CD4-positive, alpha-beta T cell treated with Interferon gamma for 1 hour (primary cell): ENCODE results near the gene THTPA.
"Not testable (repeated sequence)": the region's sequence is repeated elsewhere in the genome, so short reads cannot be mapped to it uniquely, and the experiment has no call there.

Experiments
- DNase-seq: peaks from one replicate; pipeline ENCODE4 v3.0.0-alpha.2; 2020

The THTPA gene

DNA sequence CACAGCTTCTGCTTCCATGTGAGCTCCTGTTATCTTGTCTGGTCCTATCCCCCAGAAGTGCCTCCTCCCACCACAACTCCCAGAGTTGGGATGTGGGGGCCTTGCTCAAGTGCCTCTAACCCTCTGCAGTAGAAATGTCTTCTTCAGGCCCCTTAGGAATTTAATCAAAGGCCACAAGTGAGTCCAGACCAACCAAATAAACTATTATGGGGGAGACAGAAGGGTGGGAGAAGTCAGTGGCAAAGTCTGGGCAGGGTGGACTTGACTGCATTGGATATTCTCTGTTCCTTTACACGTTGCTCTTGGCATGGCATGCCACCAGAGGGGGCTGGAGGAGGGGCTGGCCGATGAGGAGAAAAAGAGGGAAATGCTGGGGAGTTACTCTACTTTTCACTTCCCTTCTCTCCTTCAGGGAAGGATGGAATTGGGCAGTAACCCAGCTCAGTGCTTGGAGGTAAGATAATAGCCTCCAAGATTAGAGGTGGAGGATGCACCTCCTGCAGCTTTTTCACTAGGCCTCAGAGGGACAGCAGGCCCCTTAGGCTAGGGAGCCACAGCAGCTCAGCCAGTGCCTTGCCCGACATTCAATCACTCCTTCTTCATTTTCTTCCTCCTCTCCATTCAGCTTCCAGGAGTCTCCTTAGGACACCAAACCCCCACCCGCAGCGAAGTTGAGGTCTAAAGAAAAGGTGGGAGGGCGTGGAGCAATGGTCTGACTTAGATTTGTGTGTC is 12.7 kb downstream of the THTPA start:
- DNase-seq: peak; percentile 23

DNA sequence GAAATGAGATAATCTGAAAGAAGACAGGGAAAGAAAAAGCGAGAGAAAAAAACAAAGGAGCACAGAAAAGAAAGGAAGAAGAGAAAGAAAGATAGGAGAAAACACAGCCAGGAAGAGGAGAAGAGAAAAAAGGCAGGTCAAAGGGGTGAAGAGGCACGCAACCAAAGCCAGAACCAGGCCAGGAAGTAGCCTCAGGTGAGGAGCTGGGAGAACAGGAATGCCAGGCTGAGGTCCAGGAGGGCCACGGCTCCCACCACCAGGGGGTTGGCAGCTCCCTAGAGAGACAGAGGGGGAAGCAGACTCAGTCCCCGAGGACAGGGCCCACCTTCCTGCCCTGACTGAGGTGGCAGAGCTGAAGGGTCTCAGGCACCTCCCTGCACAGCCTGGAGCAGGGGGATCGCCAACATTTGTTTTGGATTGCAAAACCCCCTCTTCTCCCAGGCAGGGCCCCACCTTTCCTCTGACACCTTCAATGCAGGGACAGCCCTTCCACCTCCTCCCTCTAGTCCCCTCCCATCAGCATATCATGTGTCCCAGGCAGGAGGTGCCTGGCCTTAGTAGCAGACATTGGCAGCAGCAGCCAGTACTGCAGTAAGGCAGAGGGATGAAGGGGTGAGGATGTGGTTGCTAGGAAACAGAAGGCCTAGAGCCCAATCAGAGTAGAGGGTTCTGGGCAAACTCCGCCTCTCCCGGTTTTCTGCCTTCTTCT is 13.5 kb downstream of the THTPA start:
- no peak for DNase-seq

- DNase-seq: no peak
These were observed 14.9 kb downstream of the THTPA start for GRCh38 chr14:23570806-23571483.

DNA sequence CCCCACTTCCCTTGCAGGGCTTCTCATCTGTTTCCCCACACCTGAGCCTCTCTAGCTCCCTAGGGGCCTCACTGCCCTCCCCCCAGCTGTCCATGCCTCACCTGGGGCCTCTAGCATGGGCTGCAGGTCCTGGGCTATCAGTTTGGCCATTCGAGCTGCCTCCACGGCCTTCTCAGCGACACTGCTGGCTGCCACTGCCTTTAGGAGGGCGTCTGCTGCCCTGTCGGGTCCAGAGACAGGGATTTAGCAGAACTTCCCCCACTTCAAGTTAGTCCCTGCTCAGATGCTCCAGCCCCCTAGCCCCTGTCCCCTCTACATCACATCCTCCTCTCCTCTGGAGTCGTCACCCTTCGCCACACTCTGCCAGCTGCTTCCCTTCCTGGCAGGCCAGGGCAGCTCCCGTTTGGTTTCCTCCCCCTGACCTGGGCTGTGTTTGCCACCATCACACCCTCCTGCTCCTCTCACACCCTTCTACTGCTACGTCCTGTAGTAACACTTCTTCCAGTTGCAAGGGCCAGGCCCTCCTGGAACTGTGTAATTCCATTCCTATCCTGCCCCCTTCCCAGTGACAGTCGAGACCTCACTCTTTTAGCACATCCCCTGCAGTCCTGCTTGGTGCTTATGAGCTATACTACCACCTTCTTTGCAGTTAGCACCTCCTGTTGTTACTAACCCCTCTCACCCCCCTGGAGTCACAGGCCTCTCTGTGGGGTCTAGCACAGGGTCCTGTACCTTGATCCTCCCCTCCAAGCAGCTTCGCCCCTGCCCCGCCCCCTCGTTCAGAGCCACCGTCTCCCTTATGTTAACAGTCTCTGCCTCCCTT is 15.8 kb downstream of the THTPA start:
- no peak for DNase-seq

DNA sequence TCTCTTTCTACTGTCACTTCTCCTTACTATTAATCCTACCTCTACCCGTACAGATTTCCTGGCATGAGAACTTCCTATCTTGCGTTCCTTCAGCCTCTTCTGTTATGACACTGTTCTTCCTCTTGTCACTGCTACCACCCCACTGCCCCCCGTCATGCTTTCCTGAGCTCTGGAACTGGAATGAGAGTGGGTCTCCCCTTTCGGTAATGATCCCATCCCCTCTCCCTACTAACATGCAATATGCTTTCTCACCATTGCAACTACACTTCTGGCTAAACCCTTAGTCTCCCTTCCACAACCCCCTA is 16.4 kb downstream of the THTPA start:
- DNase-seq: no peak

GRCh38 chr14:23572836-23573235 is 16.8 kb downstream of the THTPA start:
- DNase-seq: peak; percentile 38

GRCh38 chr14:23573384-23574015 is 17.4 kb downstream of the THTPA start:
- DNase-seq: no peak

- no peak for DNase-seq
These were observed 21.1 kb downstream of the THTPA start for GRCh38 chr14:23577004-23577681.

GRCh38 chr14:23577710-23578392 is 21.8 kb downstream of the THTPA start:
- no peak for DNase-seq

DNA sequence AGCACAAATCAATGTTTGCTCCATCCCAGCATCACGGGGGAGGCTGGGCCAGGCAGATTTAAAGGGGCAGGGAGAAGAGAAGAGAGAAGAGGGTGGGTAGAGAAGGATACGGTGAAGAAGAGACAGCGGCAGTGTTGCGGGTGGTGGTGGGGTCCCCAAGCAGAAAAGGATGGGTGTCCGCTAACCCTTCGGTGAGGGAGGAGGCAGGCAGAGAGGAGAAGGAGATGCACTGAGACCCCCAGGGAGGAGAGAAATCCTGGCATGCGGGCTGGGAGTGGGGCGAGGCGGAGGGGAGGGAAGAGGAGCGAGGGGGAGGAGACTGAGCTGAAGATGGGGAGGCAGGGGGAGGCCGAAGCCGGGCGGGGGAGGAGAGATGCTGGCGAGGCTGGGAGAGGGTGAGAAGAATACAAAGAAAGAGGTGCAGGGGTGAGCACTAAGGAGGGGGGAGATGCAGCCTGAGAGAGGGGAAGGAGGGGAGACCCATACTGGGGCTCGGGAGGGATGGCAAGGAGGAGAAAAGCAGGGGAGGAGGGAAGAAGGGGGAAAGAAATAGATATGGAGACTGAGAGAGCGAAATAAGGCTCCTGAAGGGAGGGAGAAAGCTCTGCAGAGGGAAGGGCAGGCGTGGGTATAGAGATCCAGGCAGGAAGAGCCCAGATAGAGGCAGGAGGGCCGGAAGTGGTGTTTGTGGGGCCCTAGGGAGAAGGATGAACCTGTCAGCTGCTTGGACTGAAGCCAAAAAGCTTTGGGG is 22.7 kb downstream of the THTPA start, which contains the start of gene JPH4:
Gene JPH4, minus strand, starts transcription at position 231 of the 751 bp plus-strand sequence. CDS start 1,337 bp downstream, outside the sequence.
- no peak for DNase-seq

DNA sequence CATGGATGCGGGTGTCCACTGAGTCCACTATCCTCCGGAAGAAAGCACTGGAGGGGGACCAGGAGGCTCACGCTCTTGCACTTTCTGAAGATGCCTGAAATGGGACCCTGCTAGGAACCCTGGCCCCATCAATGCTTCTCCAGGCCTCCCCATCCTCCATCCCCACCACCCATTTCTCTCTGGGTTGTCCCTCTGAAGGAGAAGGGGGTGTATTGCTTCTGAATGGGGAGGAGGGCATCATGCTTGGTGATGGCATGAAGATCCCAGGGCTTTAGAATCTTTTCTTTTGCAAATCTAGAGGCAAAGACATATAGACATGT is 23.2 kb downstream of the THTPA start:
- no peak for DNase-seq

DNA sequence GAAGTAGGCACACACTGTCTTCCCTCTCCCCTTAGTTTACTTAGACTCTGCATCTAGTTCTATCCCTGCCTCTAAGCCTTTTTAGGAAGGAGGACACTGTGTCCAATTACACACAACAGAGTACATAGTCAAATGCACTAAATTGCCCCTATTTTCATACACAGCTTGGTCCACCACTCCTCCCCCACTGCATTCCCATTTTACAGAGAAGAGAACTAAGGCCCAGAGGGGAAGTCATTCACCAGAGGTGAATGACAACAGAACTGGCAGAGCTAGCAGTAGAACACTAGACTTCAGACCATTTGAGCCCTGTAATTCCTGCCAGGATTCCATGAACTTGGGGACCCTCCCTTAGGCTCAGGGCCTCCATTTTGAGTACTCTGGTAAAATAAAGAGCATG is 23.7 kb downstream of the THTPA start:
- DNase-seq: no peak

DNA sequence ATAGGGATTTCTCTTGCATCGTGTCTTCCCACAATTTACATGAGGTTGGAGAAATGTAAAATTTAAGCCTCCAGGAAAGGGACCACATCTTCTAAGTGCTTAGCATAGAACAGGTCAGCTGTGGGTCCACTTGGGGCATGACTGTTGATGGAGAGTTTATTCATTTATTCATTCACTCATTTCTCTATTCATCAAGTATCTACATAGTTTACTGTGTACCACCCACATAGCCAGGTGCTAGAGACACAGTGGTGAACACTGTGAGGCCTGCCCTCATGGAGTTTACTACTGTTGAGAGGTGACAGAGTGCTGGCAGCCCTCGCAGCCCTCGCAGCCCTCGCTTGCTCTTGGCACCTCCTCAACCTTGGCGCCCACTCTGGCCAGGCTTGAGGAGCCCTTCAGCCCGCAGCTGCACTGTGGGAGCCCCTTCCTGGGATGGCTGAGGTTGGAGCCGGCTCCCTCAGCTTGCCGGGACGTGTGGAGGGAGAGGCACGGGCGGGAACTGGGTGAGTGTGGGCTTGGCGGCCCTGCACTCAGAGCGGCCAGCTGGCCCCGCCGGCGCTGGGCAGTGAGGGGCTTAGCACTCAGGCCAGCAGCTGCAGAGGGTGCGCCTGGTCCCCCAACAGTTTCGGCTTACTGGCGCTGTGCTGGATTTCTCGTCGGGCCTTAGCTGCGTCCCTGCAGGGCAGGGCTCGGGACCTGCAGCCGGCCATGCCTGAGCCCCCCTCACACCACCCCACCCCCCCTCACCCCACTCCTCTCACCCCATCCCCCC is 24.3 kb downstream of the THTPA start:
- DNase-seq: no peak

GRCh38 chr14:23580948-23581281 is 24.8 kb downstream of the THTPA start:
- DNase-seq: no peak

DNA sequence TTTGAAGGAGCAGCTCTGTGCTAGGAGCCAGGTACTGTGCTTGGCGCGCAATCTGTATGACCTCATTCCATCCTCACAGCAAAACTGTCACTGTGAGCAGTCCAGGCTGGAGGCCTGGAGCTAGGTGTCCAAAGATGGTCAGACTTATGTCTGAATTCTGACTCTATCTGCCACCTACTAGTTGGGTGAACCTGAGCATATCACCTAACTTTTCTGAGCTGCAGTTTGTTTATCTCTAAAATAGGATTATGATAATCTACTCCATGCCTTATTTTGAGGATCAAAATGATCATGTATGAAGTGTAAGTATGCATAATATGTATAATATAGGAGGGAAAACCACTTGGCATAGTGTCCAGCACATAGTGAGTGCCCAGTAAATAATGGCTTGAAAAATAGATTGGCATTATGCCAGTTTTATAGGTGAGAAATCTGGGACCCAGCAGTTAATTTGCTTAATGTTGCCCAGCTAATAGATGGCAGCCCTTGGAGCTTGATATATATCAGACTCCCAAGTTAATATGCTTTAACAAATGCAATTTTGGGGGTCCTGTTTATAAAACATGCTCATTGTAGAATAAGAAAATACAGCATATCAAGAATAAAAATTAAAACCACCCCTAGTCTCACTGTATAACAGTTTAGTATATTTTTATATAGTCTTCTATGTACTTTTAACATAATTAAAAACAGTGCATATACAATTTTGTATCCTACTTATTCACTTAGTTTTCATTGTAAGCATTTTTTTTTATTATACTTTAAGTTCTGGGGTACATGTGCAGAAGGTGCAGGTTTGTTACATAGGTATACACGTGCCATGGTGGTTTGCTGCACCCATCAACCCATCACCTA is 27.1 kb downstream of the THTPA start:
- DNase-seq: no peak

DNA sequence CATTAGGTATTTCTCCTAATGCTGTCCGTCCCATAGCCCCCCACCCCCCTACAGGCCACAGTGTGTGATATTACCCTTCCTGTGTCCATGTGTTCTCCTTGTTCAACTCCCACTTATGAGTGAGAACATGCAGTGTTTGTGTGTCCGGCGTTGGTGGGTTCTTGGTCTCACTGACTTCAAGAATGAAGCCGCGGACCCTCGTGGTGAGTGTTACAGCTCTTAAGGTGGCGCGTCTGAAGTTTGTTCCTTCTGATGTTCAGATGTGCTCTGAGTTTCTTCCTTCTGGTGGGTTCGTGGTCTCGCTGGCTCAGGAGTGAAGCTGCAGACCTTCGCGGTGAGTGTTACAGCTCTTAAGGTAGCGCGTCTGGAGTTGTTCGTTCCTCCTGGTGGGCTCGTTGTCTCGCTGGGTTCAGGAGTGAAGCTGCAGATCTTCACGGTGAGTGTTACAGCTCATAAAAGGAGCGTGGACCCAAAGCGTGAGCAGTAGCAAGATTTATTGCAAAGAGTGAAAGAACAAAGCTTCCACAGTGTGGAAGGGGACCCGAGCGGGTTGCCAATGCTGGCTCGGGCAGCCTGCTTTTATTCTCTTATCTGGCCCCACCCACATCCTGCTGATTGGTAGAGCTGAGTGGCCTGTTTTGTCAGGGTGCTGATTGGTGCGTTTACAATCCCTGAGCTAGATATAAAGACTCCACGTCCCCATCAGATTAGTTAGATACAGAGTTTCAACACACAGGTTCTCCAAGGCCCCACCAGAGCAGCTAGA is 27.9 kb downstream of the THTPA start:
- not testable (repeated sequence) for DNase-seq

DNA sequence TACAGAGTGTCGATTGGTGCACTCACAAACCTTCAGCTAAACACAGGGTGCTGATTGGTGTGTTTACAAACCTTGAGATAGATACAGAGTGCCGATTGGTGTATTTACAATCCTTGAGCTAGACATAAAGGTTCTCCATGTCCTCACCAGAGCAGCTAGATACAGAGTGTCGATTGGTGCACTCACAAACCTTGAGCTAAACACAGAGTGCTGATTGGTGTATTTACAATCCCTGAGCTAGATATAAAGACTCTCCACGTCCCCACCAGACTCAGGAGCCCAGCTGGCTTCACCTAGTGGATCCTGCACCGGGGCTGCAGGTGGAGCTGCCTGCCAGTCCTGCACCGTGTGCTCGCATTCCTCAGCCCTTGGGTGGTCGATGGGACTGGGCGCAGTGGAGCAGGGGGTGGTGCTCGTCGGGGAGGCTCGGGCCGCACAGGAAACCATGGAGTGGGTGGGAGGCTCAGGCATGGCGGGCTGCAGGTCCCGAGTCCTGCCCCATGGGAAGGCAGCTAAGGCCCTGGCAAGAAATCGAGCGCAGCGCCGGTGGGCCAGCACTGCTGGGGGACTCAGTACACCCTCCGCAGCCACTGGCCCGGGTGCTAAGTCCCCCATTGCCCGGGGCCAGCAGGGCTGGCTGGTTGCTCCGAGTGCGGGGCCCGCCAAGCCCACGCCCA is 28.6 kb downstream of the THTPA start:
- not testable (repeated sequence) for DNase-seq
